HG03159 (cell line): ENCODE measurements around the gene HSBP1L1.
"Not testable (repeated sequence)": the region's sequence is repeated elsewhere in the genome, so short reads cannot be mapped to it uniquely, and the experiment has no call there.

Experiments used
- ATAC-seq: cut with Tn5 transposase; IDR thresholded peaks from one replicate; pipeline ENCODE4 v1.9.1; 2021; ENCODE audit warnings: mild to moderate bottlenecking, moderate library complexity; ENCODE audit not compliant: unreplicated experiment

HSBP1L1 gene

DNA sequence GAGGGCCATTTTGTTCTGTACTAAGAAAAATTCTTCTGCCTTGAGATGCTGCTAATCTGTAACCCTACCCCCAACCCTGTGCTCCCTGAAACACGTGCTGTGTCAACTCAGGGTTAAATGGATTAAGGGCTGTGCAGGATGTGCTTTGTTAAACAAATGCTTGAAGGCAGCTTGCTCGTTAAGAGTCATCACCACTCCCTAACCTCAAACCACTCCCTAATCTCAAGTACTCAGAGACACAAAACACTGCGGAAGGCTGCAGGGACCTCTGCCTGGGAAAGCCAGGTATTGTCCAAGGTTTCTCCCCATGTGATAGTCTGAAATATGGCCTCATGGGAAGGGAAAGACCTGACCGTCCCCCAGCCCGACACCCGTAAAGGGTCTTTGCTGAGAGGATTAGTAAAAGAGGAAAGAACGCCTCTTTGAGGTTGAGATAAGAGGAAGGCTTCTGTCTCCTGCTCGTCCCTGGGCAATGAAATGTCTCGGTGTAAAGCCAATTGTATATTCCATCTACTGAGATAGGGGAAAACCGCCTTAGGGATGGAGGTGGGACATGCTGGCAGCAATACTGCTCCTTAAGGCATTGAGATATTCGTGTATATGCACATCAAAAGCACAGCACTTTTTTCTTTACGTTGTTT is 4.2 kb upstream of the HSBP1L1 start:
- not testable (repeated sequence) for ATAC-seq

DNA sequence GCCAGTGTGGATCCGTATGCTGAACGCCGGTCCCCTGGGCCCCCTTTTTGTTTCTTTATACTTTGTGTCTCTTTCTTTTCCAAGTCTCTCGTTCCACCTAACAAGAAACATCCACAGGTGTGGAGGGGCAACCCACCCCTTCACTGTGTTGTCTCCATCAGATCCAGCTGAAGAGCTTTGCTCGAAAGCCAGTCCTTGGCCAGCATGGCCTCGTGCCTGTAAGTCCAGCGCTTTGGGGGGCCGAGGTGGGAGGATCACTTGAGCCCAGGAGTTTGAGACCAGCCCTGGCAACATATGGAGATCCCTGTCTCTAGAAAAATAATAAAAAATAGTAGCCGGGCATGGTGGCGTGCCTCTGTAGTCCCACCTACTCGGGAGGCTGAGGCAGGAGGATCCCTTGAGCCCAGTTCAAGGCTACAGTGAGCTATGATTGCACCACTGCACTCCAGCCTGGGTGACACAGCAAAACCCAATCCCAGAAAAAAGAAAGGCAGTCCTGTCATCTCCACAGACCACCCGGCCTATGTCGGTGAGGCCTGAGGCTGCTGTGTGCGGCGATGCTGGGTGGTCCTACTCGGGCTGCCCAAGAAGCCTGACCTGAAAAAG is 3.4 kb upstream of the HSBP1L1 start:
- ATAC-seq: no peak

DNA sequence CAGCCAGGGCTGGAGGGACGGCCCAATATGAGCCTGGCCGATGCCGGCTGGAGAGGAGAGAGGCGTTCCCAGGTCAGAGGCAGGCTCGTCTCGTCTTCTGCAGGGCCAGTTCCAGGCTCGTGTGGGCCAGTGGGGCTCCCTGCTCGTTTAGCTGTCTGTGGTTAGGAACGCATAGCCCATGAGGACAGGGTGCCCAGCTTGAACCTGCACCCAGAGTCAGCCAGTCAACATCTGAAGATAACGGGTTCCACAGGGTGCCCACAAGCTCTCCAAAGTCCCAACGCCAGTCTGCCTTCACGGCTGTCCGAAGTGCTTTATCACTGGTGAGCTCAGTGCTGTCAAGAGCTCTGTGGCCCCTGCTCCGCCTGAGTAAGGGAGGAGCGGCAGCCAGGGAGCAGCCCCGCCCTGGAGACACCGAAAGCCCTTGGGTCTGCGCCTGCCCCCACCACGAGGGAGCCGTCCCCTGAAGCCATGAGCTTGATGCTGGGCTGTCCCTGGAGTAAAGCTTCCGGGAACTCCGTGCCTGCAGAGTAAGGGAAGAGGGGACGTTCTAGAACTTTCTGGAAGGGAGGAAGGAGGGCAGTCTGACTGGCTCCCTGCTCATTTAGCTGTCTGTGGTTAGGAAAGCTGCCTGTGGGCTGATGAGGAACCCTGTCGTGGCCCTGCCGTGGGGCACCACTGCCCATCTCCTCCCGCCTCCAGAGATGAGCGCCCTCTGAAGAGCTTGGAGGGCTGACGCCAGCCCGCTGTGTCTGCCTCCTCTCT is 2.7 kb upstream of the HSBP1L1 start:
- ATAC-seq: no peak

DNA sequence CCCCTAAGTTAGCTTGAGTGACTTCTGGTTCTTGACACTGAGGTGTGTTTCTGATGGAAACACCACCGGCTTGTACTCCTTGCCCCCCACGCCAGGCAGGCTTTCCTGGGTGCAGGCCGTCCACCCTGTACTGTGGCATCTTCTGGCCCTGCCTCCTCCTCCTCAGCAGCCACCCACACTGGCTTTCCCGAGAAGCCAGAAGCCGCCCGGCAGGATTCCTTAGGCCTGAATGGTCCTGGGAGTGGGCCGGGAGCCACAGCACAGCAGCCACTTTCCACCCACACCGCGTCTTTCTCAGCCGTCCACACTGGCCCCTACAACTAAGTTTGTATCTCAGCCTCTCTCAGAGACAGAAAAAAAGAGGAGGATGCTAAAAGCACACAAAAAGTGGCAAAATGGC is 2.1 kb upstream of the HSBP1L1 start:
- no peak for ATAC-seq

DNA sequence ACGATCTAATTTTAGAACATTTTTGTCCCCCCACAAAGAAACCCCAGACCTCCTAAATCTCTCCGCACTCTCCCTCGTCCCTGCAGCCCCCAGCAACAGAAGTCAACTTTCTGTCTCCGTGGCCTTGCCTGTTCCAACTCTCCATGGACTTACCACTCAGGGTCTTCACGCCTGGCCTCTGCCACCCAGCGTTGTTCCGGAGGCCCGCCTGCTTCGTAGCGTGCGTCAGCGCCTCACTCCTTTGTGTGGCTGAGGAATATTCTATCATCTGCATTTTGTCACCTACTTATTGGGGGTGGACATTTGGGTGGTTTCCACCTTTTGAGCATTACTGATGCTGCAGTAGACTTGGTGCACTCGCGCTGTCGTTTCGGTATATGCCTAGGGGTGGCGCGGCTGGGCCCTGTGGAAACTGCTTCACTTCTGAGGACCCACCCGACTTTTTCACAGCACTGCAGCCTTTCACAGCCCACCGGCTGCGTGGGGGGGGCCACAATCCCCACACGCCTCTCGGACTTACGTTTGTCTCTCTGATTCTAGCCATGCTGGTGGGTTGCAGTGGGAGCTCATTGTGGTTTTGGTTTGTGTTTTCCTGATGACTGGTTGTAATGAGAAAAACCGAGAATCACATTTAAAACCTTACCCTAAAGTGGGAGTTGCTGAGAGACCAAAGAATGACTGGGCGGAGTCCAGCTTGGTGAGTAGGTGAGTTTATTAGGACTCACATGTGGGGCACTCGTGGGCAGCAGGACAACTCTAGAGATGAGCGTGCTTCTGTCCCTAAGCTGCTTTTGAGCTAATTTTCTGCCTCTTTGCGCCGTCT is 1.4 kb upstream of the HSBP1L1 start:
- ATAC-seq: peak; percentile 57

DNA sequence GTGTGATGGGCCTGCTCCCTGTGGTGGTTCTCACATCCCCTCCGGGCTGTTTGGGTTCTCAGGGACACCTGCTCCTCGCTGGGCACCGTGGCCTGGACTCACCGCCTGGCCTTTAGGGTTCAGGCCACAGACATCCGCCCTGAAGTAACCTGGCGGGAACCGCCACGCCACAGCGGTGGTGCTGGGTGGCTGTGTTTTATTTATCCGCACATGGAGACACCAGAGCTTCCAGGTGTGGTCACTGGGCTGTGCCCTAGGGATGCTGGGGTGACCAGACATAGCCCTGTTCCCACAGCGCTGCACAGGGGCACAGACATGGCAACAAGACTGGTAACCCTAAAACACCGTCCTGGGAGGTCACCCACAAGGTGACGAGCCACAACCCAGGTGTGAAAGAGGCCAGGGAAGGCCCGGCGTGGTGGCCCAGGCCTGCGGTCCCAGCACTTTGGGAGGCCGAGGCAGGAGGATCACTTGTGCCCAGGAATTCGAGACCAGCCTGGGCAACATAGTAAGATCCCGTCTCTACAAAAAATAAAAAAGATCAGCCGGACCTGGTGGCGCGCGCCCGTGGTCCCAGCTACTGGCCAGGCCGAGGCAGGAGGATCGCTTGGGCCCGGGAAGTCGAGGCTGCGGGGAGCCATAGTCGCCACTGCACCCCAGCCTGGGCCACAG is 649 bp upstream of the HSBP1L1 start:
- ATAC-seq: no peak

DNA sequence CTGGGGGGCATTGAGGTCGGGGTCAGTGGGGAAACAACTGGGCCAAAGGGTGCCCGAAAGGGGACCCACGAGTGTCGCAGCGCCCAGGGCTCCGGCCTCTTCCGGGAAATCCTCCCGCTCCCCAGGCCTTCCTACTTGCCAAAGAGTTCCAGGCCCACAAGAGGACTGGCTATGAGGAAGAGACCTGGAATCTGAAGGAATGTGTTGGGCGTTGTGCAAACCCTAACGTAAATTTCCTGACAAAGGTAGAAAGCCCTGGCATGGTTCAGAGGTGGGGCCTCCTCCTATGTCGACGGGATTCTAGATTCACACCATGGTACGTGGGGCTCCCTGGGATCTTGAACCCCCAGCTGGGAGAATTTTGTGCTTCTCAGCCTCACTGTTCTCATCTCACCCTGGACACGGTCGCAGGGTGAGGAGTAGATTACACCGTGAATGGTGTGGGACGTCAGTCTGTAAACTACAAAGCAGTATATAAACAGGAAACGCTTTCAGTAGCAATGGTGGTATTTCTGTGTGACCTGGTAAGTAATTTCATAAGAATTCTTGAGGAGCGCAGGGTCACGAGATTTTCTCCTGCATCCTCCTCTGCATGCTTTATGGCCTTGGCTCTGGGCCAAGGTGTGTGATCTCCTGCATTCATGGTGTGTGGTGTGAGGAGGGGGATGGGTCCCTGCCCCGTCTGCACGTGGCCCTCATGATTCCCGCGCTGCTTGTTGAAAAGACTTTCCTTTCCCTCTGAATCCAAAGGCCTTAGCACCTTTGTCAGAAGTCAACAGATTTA is 868 bp downstream of the HSBP1L1 start:
- no peak for ATAC-seq

DNA sequence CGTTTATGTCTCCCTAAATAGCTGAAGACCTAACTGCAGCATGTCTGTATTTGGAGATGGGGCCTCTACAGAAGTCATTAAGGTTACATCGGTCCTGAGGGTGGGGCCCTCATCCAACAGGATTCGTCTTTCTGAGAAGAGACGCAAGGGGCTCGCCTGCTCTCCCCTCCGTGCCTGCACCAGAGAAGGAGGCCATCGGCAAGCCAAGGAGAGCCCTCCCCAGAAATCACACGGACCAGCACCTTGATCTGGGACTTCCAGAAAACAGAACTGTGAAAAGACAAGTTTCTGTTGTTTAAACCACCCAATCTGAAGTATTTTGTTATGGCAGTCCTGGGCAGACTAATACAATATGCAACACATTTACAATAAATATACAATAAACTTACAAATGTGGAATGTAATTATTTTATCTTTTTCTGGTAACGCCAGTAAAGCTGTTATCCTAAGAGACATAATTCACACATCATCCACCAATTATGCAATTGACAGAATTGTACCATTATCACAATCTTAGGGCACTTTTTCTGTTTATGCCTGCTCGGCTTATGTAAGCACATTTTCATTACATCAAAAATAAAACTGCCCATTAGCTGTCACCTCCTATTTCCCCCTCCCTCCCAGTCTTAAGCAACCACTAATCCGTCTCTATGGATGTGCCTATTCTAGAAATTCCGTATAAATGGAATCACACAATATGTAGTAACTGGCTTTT is 6.1 kb downstream of the HSBP1L1 start:
- no peak for ATAC-seq

DNA sequence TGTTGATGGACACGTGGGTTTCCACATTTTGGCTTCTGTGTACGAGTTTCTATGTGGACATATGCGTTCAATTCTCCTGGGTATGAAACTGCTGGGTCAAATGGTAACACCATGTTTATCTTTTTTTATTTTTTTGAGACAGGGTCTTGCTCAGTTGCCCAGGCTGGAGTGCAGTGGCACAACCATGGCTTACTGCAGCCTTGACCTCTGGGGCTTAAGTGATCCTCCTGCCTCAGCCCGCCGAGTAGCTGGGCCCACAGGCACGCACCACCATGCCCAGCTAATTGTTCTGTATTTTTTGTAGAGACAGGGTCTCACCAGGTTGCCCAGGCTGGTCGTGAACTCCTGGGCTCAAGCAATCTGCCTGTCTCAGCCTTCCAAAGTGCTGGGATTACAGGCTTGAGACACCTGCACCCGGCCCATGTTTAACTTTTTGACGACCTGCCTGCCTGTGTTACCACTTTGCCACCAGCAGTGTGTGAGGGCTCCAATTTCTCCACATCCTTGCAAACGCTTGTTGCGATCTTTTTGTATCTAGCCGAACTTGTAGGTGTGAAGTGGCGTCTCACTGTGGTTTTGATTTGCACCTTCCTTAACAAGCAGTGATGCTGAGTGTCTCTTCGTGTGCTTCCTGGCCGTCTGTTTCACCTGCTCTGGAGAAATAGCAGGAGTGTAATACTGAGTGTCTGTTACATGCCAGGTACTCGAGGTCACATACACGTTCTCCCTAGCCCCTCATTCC is 6.9 kb downstream of the HSBP1L1 start:
- ATAC-seq: no peak

DNA sequence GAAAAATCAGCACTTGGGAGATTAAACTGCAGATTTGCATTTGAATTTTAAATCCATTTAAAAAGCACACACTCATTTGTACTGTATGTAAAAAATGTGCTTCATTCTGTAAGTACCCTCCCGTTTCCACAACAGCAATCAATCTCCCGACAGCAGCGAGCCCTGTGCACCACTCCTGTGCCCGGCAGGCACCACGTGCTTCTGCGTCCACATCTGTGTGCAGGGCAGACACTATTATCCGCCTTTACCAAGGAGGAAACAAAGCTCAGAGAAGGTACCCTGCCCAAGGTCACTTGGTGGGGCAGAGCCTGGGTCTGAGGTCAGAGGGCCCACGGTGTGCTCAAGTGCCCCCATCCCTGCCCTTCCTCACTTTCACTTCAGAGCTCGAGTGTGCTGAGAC is 7.5 kb downstream of the HSBP1L1 start:
- ATAC-seq: no peak

DNA sequence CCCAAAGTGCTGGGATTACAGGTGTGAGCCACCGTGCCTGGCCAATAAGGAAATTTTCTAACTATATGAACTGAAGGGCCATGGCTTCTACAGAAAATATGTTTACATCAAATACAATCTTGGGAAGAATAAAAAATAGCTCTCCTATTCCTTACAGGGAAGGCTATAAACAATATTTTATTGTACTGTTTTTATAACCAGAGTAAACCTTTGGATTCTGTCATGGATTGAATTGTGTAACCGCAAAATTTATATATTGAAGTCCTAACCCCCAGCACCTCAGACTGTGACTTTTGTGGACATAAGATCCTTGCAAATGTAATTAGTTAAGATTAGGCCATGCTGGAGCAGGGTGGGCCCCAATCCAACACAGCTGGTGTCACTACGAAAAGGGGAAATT is 8.3 kb downstream of the HSBP1L1 start:
- ATAC-seq: no peak

DNA sequence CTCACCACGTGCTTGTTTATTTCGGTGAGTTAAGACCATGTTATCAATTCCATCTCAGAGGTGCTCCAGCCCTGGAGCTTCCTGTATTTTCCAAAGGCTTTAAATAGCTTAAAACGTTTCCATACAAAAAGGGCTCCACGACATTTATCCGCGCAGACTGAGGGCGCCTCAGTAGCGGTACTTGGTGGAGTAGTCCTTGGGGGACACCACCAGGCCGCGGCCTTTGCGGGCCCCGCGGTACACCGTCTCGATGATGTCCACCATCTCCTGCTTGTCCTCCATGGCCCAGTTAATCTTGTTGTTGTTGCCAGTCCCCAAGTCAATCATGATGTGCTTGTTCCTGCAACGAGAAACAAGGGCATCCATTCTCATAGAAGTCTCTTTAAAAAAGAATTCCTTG is 9.1 kb downstream of the HSBP1L1 start:
- no peak for ATAC-seq

DNA sequence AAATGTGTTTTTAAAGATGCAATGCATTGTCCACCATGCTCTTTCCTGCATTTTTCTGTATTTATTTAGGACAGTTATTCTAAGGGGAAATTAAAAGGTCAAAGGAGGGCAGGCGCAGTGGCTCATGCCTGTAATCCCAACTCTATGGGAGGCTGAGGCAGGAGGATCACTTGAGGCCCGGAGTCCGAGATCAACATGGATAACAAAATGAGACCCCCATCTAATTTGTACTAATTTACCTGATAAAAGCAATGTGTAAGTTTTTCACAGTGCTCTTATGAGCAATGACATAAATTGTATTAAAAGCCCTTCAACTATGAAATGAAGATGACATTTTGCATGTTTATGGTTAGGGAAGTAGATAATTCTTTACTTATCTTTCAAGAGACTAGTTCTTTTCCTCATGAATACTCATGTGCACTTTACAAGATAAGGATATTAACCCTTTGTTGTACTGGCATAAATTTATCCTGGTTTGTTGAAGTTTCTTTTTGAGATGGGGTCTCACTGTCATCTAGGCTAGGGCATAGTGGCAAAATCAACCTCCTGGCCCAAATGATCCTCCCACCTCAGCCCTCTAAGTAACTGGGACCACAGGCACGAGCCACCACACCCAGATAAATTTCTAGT is 9.7 kb downstream of the HSBP1L1 start:
- no peak for ATAC-seq

DNA sequence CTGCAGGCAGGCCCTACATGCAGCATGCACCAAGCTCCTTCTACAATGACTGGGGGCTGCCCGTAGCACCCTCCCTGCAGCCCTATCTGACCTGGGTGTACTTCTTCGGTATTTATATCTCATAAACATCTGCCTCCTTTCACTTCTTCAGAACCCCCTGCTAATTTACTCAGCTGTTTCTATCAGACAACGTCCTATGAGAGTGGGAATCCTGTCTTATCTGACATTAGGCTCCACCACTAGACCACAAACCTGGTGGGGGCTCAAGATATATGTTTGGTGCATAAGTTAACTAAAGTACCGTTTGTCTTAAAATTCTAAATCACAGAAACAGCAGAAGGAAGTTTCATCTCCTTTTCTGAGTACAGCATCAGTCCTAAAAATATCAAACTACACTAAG is 10.6 kb downstream of the HSBP1L1 start:
- no peak for ATAC-seq

DNA sequence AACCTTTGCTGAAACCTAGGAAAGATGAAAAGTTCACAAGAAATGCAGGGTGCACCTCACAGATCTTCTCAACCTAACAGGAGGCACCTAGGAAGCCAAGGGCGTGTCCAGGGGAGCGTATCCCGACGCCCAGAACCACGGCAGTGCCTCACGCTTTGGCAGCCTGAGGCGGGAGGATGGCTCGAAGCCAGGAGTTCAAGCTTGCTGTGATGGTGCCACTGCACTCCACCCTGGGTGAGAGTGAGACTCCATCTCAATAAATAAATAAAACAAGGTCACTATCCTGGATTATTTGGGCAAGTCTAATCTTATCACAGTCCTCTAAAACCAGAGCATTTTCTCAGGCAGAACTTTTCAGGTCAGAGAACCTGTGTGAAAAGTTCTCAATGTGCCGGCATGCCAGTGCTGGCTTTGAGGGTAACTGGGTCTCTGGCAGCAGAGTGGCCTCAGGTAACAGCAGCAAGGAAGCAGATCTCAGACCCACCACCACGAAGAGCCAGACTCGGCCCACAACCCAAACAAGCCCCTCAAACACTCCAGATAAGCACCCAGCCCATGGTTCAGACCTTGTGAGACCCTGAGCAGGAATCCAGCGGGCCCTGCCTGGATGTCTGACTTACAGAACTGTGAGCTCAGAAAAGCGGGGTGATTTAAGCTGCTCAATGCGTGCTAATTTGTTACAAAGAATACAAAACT is 11.7 kb downstream of the HSBP1L1 start:
- no peak for ATAC-seq

DNA sequence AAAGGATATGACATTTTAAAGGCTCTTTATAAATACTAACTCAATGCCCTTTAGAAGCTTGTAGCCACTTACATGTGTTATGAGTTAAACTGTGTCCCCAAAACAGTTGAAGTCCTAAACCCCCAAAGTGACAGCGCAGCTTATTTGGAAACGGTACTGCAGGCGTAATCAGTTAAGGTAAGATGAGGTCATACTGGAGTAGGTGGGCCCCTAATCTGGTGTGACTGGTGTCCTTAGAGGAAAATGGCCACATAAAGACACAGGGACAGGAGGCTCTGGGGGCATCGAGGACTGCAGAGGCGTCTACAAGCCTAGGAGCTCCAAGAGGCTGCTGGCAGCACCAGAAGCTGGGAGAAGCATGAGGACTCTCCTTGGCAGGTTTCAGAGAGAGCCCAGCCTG is 15.4 kb downstream of the HSBP1L1 start:
- ATAC-seq: no peak

DNA sequence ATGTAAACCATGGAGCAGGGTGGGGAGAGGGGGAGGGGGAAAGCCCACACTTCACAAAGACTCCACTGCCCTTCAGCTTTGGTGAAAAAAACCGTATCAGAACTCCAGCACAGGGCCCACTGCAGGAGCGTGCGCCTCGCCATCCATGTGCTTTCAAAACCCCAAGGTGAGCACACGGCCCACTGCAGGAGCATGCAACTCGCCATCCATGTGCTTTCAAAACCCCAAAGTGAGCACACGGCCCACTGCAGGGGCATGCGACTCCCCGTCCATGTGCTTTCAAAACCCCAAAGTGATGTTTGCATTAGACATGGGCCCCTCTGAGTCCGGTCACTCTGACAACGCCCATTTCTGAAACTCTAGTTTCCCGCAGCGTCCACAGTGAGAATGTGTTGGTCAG is 16.1 kb downstream of the HSBP1L1 start:
- ATAC-seq: no peak

DNA sequence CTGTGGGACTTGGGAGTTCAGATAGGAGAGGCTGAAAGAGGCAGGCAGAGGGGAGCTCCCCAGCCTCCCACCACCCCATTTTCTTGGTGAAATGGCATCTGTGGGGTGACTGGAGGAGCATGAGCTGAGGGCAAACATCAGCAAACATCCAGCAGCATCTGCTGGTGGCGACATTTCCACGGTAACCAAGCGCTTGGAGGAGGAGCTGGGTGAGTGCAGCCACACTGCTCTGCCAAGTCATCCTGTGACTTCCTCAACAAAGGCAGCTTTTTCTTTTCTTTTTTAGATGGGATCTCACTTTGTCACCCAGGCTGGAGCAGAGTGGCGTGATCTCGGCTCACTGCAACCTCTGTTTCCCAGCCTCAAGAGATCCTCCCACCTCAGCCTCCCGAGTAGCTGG is 18.3 kb downstream of the HSBP1L1 start:
- no peak for ATAC-seq
